Gastrocnemius medialis (tissue), 4 donors: ENCODE measurements around the gene SPDYA. TPM values are rescaled to one million over a fixed set of nuclear protein-coding genes. Genes with fewer than 3 reads are reported as not detected.

Experiments
- ATAC-seq, 2 donors: fragments of 150-250 bp; one replicate each; pipeline ENCODE4 v1.9.1; 2016
- DNase-seq, 2 donors: peaks; one replicate each; pipeline ENCODE4 v3.0.0-alpha.2; 2019
- H3K27ac ChIP-seq, 4 donors: fragments of 200-600 bp; sonication (generic); 1 replicate in 1 of 4; 2 replicates in 3 of 4; pipeline ENCODE4 v1.5.1; 2016 to 2018; ENCODE audit warnings: mild to moderate bottlenecking in 2 of 4, moderate library complexity in 1 of 4
- H3K27me3 ChIP-seq, 3 donors: fragments of 200-600 bp; sonication (generic) in 2 of 3; 1 replicate in 1 of 3; 2 replicates in 2 of 3; pipeline versions ENCODE4 v1.5.1 to v1.6.0; 2016 to 2019; ENCODE audit warnings: mild to moderate bottlenecking in 1 of 3, moderate library complexity in 1 of 3
- H3K36me3 ChIP-seq, 2 donors: fragments of 200-600 bp; sonication (generic) in 1 of 2; one replicate each; pipeline ENCODE4 v1.5.1; 2017 to 2018
- H3K4me1 ChIP-seq, 2 donors: fragments of 200-600 bp; sonication (generic) in 1 of 2; one replicate each; pipeline ENCODE4 v1.5.1; 2016 to 2017; ENCODE audit warnings: mild to moderate bottlenecking in 2 of 2
- H3K4me3 ChIP-seq, 4 donors: fragments of 200-600 bp; sonication (generic) in 3 of 4; 1 replicate in 1 of 4; 2 replicates in 3 of 4; pipeline ENCODE4 v1.5.1; 2016 to 2019; ENCODE audit warnings: mild to moderate bottlenecking in 2 of 4
- H3K9me3 ChIP-seq, 3 donors: fragments of 200-600 bp; sonication (generic) in 2 of 3; 1 replicate in 1 of 3; 2 replicates in 2 of 3; pipeline ENCODE4 v1.5.1; 2016 to 2019
- CTCF ChIP-seq, 5 experiments: fragments of 450-650 bp in 3 of 5; fragments of 200-600 bp in 2 of 5; sonication (generic) in 2 of 5; IDR thresholded peaks in 4 of 5; conservative IDR thresholded peaks in 1 of 5; 1 replicate in 4 of 5; 2 replicates in 1 of 5; pipeline ENCODE4 v1.5.1; 2016 to 2019; ENCODE audit warnings: antibody characterized with exemption in 5 of 5, mild to moderate bottlenecking in 3 of 5, moderate library complexity in 3 of 5
- POLR2A ChIP-seq, 2 donors: fragments of 450-650 bp; IDR thresholded peaks; one replicate each; pipeline ENCODE4 v1.6.1; 2017; ENCODE audit warnings: antibody characterized with exemption in 2 of 2, mild to moderate bottlenecking in 2 of 2, moderate library complexity in 2 of 2
- in situ Hi-C, 4 donors: fragments of 200-750 bp; cut with MboI; loops; one replicate each; pipeline versions ENCODE4 v1.15.0 to v1.8.0; 2017; ENCODE audit warnings: low sequenced_read_pairs in 4 of 4
- intact Hi-C: fragments of 100-400 bp; cut with DNase I; formaldehyde crosslinking; loops from one replicate; pipeline ENCODE4 v1.15.1; 2023; ENCODE audit warnings: low total_unique reads
- total RNA-seq, 4 donors: library from RNA; depleted of rRNA; stranded (reverse); fragments of >200 nt; gene quantifications; one replicate each; pipeline versions ENCODE4 v1.1.0 to v1.2.3, GENCODE V29; 2016

SPDYA gene
- total RNA-seq, 4 donors from 2014 or later = 0.31 TPM; not detected in 3

- ATAC-seq = no peak
- in situ Hi-C loops = loop anchor here in 3 of 4 donors (25.0 kb wide), 2 partner anchors 362 to 1012 kb away; no protein-coding TSS in a partner anchor
- Histone ChIP-seq H3K27me3 (no peaks in the 10 kb centered on the region), H3K4me1 (no peaks in the 10 kb centered on the region), H3K9me3 (no peaks in the 10 kb centered on the region), H3K27ac (no peak overlapping the region), H3K36me3 (no peaks in the 10 kb centered on the region), H3K4me3 (no peak overlapping the region)
- DNase-seq = no peak
- TF ChIP-seq POLR2A (IDR thresholded peaks at IDR 0.05) = no peak
- TF ChIP-seq CTCF (IDR thresholded peaks at IDR 0.05 in 4 of 5, conservative IDR thresholded peaks at IDR 0.05 in 1 of 5) = no peak
- intact Hi-C loops = loop anchor here (10.0 kb wide), 1 partner anchor 1250 kb away; no protein-coding TSS in a partner anchor
These were observed 14.2 kb downstream of the SPDYA start for GRCh38 chr2:28824870-28825269.

- intact Hi-C loops = loop anchor here (10.0 kb wide), 1 partner anchor 1246 kb away; no protein-coding TSS in a partner anchor
- ATAC-seq (no peak), DNase-seq (no peak)
- in situ Hi-C loops = loop anchor here in 1 of 4 donors (25.0 kb wide), 1 partner anchor 1009 kb away; no protein-coding TSS in a partner anchor
- no peak for TF ChIP-seq POLR2A (IDR thresholded peaks at IDR 0.05)
- no peak for TF ChIP-seq CTCF (IDR thresholded peaks at IDR 0.05 in 4 of 5, conservative IDR thresholded peaks at IDR 0.05 in 1 of 5)
- H3K36me3 ChIP-seq = no peaks in the 10 kb centered on the region
- no peaks in the 10 kb centered on the region for H3K27me3 ChIP-seq
- no peak overlapping the region for H3K4me3 ChIP-seq
- no peak overlapping the region for H3K27ac ChIP-seq
- H3K9me3 ChIP-seq = no peaks in the 10 kb centered on the region
- no peaks in the 10 kb centered on the region for H3K4me1 ChIP-seq
These were observed 17.7 kb downstream of the SPDYA start for GRCh38 chr2:28828382-28828781.

GRCh38 chr2:28833740-28834470 is 23.3 kb downstream of the SPDYA start:
- intact Hi-C loops = no loop called here
- ATAC-seq = no peak
- in situ Hi-C loops = loop anchor here in 1 of 4 donors (25.0 kb wide), 1 partner anchor 1003 kb away; no protein-coding TSS in a partner anchor

GRCh38 chr2:28835781-28836180 is 25.1 kb downstream of the SPDYA start:
- H3K27me3 ChIP-seq = no peaks in the 10 kb centered on the region
- no peak overlapping the region for H3K27ac ChIP-seq
- intact Hi-C loops = no loop called here
- H3K36me3 ChIP-seq = no peaks in the 10 kb centered on the region
- DNase-seq (no peak), ATAC-seq (no peak)
- no peaks in the 10 kb centered on the region for H3K4me1 ChIP-seq
- no peak overlapping the region for H3K4me3 ChIP-seq
- in situ Hi-C loops = loop anchor here in 1 of 4 donors (25.0 kb wide), 1 partner anchor 1002 kb away; no protein-coding TSS in a partner anchor
- no peaks in the 10 kb centered on the region for H3K9me3 ChIP-seq
- TF ChIP-seq POLR2A (IDR thresholded peaks at IDR 0.05) = no peak
- TF ChIP-seq CTCF (IDR thresholded peaks at IDR 0.05 in 4 of 5, conservative IDR thresholded peaks at IDR 0.05 in 1 of 5) = no peak

More at GRCh38 chr2:28833740-28834470, 23.3 kb downstream of the SPDYA start:
- DNase-seq = no peak
- H3K4me1 ChIP-seq = no peaks in the 10 kb centered on the region
- H3K27me3 ChIP-seq = no peaks in the 10 kb centered on the region
- TF ChIP-seq CTCF (IDR thresholded peaks at IDR 0.05 in 4 of 5, conservative IDR thresholded peaks at IDR 0.05 in 1 of 5) = no peak
- TF ChIP-seq POLR2A (IDR thresholded peaks at IDR 0.05) = no peak
- H3K9me3 ChIP-seq = no peaks in the 10 kb centered on the region
- no peak overlapping the region for H3K27ac ChIP-seq
- H3K36me3 ChIP-seq = no peaks in the 10 kb centered on the region
- H3K4me3 ChIP-seq = no peak overlapping the region
